GM13976 (cell line): ENCODE measurements around the gene SEH1L.

ENCODE experiments used
- DNase-seq: peaks from one replicate; pipeline ENCODE4 v3.0.0; 2012; ENCODE audit warnings: low spot score
- CTCF ChIP-seq: IDR thresholded peaks from 2 replicates; pipeline ENCODE4 v1.5.1; 2012; ENCODE audit warnings: borderline replicate concordance, mild to moderate bottlenecking; ENCODE audit not compliant: insufficient read depth; ENCODE audit errors: extremely low read depth, missing control alignments, control extremely low read depth
- in situ Hi-C: fragments of 300-500 bp; cut with MboI; formaldehyde crosslinking; loops from one replicate; pipeline ENCODE4 v1.12.0; 2022; ENCODE audit warnings: low sequenced_read_pairs, mixed read lengths, inconsistent platforms; ENCODE audit not compliant: unreplicated experiment

The SEH1L gene

GRCh38 chr18:13036622-13037320 is 89.0 kb downstream of the SEH1L start:
- no peak for DNase-seq
- in situ Hi-C loops: no loop called here
- no peak for TF ChIP-seq CTCF
